Measurements from ENCODE around the gene ADTRP.
"Not testable (repeated sequence)": the region's sequence is repeated elsewhere in the genome, so short reads cannot be mapped to it uniquely, and the experiment has no call there.

Gene ADTRP

DNA sequence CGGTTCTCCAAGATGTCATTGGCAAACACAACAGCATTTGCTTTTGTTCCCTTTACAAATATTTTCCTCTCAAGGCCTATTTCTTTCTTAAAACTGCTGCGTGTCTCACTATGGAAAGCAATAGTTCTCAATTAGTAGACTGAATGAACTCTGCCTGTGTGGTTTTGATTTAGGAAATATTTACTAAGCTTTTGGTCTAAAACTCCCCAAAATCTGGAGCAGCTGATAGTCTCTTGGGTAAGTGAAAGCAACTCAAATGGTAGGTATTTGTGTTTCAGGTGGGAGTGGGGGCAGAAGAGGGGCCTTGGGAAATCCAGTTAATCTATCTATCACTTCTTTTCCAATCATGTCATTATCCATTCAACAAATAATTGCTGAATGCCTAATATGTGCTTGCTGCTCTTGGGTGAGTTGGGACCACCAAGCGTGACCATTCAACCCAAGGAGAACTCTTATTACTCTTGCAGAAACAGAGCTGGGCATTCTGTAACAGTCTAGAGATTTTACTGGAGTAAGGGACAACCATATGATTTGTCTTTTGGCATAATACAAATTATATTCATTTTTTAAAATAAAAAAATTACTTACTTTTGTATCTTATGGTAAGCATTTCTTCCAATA, 33.2 kb upstream of the ADTRP start:
- Histone ChIP-seq H3K36me3 (ENCODE audit: control insufficient read depth, insufficient read depth, low read length) (no peaks in the 10 kb centered on the region), H3K4me1 (ENCODE audit: control insufficient read depth, insufficient read depth, low read length) (peaks cover 30% of the 10 kb centered on the region), H3K27me3 (ENCODE audit: control insufficient read depth, insufficient read depth, low read length) (no peaks in the 10 kb centered on the region), H3K9ac (ENCODE audit: low read length) (no peak overlapping the region), H3K9me3 (ENCODE audit: control insufficient read depth, low read length) (no peaks in the 10 kb centered on the region), H3K4me3 (ENCODE audit: low read length) (no peak overlapping the region)

DNA sequence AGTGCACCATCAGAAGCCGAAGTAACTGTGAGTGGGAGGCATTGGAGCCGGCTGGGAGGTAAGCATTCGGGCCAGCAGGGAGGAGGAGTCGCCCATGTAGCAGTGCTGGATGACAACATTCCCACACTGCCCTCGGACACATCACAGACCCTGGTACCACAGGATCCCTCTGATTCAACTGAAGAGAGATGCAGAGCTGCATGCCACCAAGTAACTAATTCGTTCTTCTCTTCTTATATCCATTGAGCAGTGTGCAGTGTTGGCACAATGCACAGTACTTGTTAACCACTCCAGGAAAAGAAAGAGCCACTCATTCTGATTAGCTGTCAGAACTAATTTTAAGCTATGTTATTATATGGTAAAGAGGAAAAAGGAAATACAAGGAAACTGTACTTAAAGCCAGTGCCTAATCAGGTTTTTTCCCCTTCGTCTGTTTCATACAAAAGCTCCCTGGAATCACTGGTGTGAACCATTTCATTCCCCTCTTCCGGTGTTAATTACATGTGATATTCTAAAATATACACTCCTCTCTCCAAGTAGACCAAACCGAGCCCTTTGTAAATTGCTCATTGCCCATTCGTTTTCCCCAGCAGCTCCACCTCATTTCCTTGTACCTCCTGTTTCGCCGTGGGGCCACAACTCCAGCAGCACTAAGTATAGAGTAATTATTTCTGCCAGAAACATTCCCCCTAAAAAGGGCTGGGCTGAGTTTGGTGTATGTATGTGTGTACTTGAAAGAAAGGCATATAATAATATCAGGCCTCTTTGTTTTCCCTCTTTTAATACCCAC, 32.4 kb upstream of the ADTRP start:
- no peaks in the 10 kb centered on the region for H3K27me3 ChIP-seq (ENCODE audit: control insufficient read depth, insufficient read depth, low read length)
- H3K9me3 ChIP-seq (ENCODE audit: control insufficient read depth, low read length): no peaks in the 10 kb centered on the region
- peaks cover 30% of the 10 kb centered on the region for H3K4me1 ChIP-seq (ENCODE audit: control insufficient read depth, insufficient read depth, low read length)
- H3K36me3 ChIP-seq (ENCODE audit: control insufficient read depth, insufficient read depth, low read length): no peaks in the 10 kb centered on the region
- no peak overlapping the region for H3K4me3 ChIP-seq (ENCODE audit: low read length)
- H3K9ac ChIP-seq (ENCODE audit: low read length): no peak overlapping the region

DNA sequence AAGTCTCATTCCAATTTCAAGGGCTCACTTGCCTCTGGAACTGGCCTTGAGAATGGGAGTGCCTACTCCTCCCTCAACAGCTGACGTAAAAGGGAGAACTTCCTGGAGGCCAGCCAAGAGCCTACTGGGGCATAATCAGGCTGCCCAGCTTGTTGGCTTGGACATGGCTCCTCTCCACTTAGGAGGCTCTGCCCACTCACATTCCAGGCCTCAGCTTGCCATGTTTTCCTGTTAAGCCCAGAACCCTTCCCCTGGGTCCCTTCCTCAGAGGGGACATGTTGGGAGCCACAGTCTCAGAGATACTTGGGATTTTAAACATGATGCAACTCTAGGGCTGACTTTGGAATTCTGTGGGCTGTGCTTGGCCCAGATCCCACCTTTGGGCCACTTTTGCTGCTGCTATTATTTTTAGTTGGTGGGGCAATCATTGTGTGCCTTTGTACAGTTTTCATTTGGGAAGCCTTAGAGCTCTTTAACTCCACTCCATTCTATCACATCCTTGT, 31.5 kb upstream of the ADTRP start:
- Histone ChIP-seq H3K36me3 (ENCODE audit: control insufficient read depth, insufficient read depth, low read length) (no peaks in the 10 kb centered on the region), H3K9me3 (ENCODE audit: control insufficient read depth, low read length) (no peaks in the 10 kb centered on the region), H3K9ac (ENCODE audit: low read length) (no peak overlapping the region), H3K4me1 (ENCODE audit: control insufficient read depth, insufficient read depth, low read length) (peaks cover 34% of the 10 kb centered on the region), H3K4me3 (ENCODE audit: low read length) (no peak overlapping the region), H3K27me3 (ENCODE audit: control insufficient read depth, insufficient read depth, low read length) (no peaks in the 10 kb centered on the region)

DNA sequence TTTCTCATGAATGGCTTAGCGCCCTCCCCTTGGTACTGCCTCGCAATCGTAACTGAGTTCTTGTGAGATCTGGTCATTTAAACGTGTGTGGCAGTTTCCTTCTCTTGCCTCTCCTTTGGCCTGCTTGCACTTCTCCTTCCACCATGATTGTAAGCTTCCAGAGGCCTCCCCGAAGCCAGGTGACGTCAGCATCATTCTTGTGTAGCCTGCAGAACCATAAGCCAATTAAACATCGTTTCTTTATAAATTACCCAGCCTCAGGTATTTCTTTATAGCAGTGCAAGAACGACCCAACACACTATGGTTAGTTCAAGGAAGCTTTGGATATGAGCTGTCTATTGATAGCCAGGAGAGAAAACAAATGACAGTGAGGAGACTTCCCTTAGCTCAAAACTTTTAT, 29.5 kb upstream of the ADTRP start:
- no peak overlapping the region for H3K4me3 ChIP-seq (ENCODE audit: low read length)
- no peaks in the 10 kb centered on the region for H3K9me3 ChIP-seq (ENCODE audit: control insufficient read depth, low read length)
- no peak overlapping the region for H3K9ac ChIP-seq (ENCODE audit: low read length)
- no peaks in the 10 kb centered on the region for H3K36me3 ChIP-seq (ENCODE audit: control insufficient read depth, insufficient read depth, low read length)
- H3K4me1 ChIP-seq (ENCODE audit: control insufficient read depth, insufficient read depth, low read length): peaks cover 44% of the 10 kb centered on the region
- H3K27me3 ChIP-seq (ENCODE audit: control insufficient read depth, insufficient read depth, low read length): no peaks in the 10 kb centered on the region

DNA sequence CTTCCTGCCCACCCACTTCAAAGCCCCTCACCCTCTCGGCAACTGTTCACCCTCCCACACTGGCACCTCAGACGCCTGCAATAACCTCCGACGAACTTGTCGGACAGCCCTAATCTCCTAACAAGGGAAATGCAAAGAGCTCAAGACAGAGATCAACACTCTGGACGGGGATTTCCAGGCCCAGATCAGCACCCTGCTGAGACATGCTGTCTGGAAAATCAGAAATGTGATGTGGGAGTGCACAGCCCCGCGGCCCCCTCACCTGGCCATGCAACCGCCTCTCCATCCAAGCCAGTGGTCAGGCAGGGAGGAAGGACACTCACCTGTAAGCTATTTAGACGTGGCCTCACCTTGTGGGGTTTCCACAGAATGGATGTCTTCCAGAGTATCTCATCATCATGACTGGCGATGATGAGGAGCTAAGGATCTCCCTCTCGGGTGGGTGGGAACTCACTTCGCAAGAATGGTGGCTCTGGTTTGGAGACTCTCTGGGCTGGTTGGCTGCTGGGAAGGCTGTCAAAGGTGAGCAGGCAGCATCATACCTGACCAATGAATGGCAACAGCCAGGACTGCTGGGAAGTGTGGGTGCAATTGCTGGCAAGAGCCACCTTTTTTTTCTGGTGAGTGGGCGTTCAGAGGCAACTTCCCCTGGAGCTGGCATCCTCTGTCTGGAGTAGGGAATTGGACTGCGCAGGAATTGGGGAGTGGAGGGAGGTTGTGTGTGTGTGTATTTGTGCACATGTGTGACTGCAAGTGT, 28.1 kb upstream of the ADTRP start:
- no peak overlapping the region for H3K4me3 ChIP-seq (ENCODE audit: low read length)
- H3K9ac ChIP-seq (ENCODE audit: low read length): no peak overlapping the region

DNA sequence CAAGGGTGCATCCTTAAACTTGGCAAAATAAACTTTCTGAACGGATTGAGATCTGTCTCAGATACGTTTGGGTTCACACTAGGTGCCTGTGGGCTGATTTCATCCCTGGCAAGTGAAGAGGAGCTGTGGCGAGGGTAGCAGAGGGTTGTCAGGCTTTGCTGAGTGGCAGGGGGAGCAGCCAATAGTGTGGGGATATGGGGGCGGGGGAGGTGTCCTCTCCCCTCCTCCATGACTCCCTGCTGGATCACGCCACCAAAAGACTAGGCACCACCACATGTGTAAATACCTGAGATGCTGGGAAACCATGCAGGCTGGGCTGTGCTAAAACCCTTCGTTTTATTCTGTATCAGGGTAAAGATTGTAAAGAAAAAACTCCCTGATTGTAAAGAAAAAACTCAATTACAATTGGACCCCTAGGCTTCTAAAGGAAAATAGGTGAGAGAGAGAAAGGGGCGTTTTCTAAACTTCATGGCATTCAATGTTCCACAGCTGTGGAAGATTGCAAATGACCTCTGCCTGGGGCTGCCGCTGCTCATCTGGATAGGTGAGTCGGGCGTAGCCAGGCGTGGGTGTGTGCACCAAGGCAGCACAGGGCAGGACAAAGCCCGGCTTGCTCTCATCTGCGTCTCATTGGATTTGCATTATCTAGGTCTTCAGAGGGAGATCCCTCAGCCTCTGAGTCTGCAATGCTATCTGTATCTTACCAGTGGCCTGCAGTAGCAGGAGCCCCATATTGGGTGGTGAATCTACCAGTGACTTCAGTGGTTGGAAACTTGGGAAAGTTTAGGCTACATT, 26.9 kb upstream of the ADTRP start:
- H3K4me3 ChIP-seq (ENCODE audit: low read length): no peak overlapping the region
- no peaks in the 10 kb centered on the region for H3K9me3 ChIP-seq (ENCODE audit: control insufficient read depth, low read length)
- no peak overlapping the region for H3K9ac ChIP-seq (ENCODE audit: low read length)
- H3K4me1 ChIP-seq (ENCODE audit: control insufficient read depth, insufficient read depth, low read length): peaks cover 34% of the 10 kb centered on the region
- H3K27me3 ChIP-seq (ENCODE audit: control insufficient read depth, insufficient read depth, low read length): no peaks in the 10 kb centered on the region
- no peaks in the 10 kb centered on the region for H3K36me3 ChIP-seq (ENCODE audit: control insufficient read depth, insufficient read depth, low read length)

More for the DNA sequence above, 28.1 kb upstream of the ADTRP start:
- Histone ChIP-seq H3K9me3 (ENCODE audit: control insufficient read depth, low read length) (no peaks in the 10 kb centered on the region), H3K36me3 (ENCODE audit: control insufficient read depth, insufficient read depth, low read length) (no peaks in the 10 kb centered on the region), H3K4me1 (ENCODE audit: control insufficient read depth, insufficient read depth, low read length) (peaks cover 47% of the 10 kb centered on the region), H3K27me3 (ENCODE audit: control insufficient read depth, insufficient read depth, low read length) (no peaks in the 10 kb centered on the region)

DNA sequence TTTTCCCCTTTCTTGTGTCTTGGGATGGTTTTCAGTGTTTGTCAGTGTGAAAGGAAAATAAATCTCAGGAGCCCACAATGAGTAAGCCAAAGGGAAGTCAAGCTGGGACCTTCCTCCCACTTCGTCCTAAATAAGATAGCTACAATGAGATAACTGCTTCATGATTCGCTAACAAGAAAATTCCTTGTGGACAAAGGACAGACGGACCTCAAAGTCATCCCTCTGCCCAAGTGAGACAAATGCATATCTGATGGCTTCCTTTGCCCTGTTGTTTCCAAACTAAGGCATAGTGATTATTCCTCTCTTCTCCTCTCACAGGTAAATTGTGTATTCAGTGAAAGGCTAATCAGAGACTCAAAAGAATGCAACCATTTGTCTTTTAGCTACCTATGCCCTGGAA, 26.1 kb upstream of the ADTRP start:
- Histone ChIP-seq H3K4me3 (ENCODE audit: low read length) (no peak overlapping the region), H3K27me3 (ENCODE audit: control insufficient read depth, insufficient read depth, low read length) (no peaks in the 10 kb centered on the region), H3K9me3 (ENCODE audit: control insufficient read depth, low read length) (no peaks in the 10 kb centered on the region), H3K4me1 (ENCODE audit: control insufficient read depth, insufficient read depth, low read length) (peaks cover 27% of the 10 kb centered on the region), H3K9ac (ENCODE audit: low read length) (no peak overlapping the region), H3K36me3 (ENCODE audit: control insufficient read depth, insufficient read depth, low read length) (no peaks in the 10 kb centered on the region)

DNA sequence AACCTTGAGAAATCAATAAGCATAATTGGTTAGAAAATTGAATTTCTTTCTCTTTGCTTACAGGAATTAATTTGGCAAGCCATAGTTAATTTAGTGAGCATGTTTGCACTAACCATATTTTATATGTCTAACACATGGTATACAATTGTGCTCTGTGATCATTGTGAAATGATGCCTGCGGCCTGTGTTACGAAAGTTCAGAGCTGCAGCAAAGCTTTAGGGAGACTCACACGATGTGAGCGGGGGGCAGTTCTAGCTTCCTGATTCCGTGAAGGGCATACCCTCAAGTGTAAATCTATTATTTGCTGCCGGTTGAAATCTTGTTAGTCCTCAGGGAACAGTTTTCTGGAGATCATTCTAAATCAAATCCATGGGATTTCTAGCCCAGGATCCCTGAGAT, 25.5 kb upstream of the ADTRP start:
- Histone ChIP-seq H3K4me1 (ENCODE audit: control insufficient read depth, insufficient read depth, low read length) (peaks cover 23% of the 10 kb centered on the region), H3K9me3 (ENCODE audit: control insufficient read depth, low read length) (no peaks in the 10 kb centered on the region), H3K27me3 (ENCODE audit: control insufficient read depth, insufficient read depth, low read length) (no peaks in the 10 kb centered on the region), H3K36me3 (ENCODE audit: control insufficient read depth, insufficient read depth, low read length) (no peaks in the 10 kb centered on the region), H3K9ac (ENCODE audit: low read length) (no peak overlapping the region), H3K4me3 (ENCODE audit: low read length) (no peak overlapping the region)

DNA sequence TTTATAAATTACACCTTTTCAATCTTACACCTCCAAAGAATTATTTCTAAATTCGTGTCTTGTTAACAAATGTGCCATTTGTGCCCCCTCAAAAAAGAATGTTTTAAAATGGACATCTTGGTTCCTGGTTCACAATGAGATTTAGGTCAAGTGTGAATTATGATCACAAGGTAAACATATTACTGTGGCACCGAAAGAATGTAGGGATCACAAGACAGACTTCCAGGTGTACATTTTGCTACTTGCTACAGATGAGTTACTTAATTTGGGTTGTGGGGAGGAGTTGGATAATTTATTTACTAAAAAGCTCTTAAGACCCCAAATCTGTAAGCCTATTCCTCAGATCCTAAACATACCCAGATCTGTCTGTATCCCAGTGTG, 25.0 kb upstream of the ADTRP start:
- Histone ChIP-seq H3K4me1 (ENCODE audit: control insufficient read depth, insufficient read depth, low read length) (peaks cover 23% of the 10 kb centered on the region), H3K27me3 (ENCODE audit: control insufficient read depth, insufficient read depth, low read length) (no peaks in the 10 kb centered on the region), H3K9ac (ENCODE audit: low read length) (no peak overlapping the region), H3K36me3 (ENCODE audit: control insufficient read depth, insufficient read depth, low read length) (no peaks in the 10 kb centered on the region), H3K9me3 (ENCODE audit: control insufficient read depth, low read length) (no peaks in the 10 kb centered on the region), H3K4me3 (ENCODE audit: low read length) (no peak overlapping the region)

DNA sequence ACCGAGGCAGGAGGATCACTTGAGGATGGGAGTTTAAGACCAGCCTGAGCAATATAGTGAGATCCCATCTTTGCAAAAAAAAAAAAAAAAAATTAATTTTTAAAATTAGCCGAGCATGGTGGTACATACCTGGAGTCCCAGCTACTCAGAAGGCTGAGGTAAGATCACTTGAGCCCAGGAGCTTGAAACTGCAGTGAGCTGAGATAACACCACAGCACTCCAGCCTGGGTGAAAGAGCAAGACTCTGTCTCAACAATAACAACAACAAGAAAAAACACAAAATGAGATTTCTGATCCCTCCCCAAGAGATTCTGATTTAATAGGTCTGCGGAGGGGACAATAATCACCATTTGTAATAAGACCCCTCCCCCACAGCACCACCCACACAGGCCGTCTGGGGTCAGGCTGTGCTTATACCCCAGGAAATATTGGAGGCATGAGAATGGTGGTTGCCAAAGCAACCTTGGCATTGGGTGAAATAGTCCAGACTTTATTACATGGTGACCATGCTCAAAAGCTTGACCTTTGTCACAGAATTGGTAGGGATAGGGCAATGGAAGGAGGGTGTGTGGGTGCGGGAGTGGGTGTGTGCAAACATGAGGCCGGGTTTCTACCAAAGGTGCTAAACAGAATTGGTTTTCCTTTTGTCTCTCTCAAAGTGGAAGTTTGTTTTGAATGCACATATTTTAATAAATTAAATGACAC, 24.4 kb upstream of the ADTRP start:
- Histone ChIP-seq H3K9me3 (ENCODE audit: control insufficient read depth, low read length) (no peaks in the 10 kb centered on the region), H3K36me3 (ENCODE audit: control insufficient read depth, insufficient read depth, low read length) (no peaks in the 10 kb centered on the region), H3K9ac (ENCODE audit: low read length) (no peak overlapping the region), H3K27me3 (ENCODE audit: control insufficient read depth, insufficient read depth, low read length) (no peaks in the 10 kb centered on the region), H3K4me1 (ENCODE audit: control insufficient read depth, insufficient read depth, low read length) (peaks cover 23% of the 10 kb centered on the region), H3K4me3 (ENCODE audit: low read length) (no peak overlapping the region)

DNA sequence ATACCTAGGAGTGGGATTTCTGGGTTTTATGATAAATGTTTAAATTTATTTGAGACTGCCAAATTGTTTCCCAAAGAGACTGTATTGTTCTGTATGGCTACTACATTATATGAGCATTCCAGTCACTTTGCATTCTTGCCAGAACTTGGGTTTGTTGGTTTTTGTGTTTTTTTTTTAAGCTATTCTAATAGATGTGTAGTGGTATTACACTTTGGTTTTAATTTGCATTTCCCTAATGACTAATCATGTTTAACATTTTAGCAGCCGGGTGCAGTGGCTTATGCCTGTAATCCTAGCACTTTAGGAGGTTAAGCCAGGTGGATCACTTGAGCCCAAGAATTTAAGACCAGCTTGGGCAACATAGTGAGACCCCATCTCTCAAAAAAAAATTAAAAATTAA, 21.9 kb upstream of the ADTRP start:
- not testable (repeated sequence) for H3K36me3 ChIP-seq (ENCODE audit: control insufficient read depth, insufficient read depth, low read length); H3K27me3 ChIP-seq (ENCODE audit: control insufficient read depth, insufficient read depth, low read length); H3K9me3 ChIP-seq (ENCODE audit: control insufficient read depth, low read length); H3K4me3 ChIP-seq (ENCODE audit: low read length); H3K9ac ChIP-seq (ENCODE audit: low read length)
- peaks cover 23% of the 10 kb centered on the region for H3K4me1 ChIP-seq (ENCODE audit: control insufficient read depth, insufficient read depth, low read length)

All from mucosa of stomach (tissue), 1 donor.